IMR-90 (cell line): ENCODE measurements around the gene SELENOM. TPM values are rescaled to one million over a fixed set of nuclear protein-coding genes. Genes with fewer than 3 reads are reported as not detected.
"Not testable (repeated sequence)": the region's sequence is repeated elsewhere in the genome, so short reads cannot be mapped to it uniquely, and the experiment has no call there.

ENCODE experiments used
- ATAC-seq: fragments of 200-7000 bp; cut with Tn5 transposase; 2 replicates; pipeline ENCODE4 v1.9.1; 2020; ENCODE audit warnings: low read depth, mild to moderate bottlenecking, moderate library complexity
- BruUV-seq: library from RNA; stranded (reverse); fragments of 400-500 nt; replicated peaks from 2 replicates; lab custom pipeline; 2021; lab: Mats Ljungman, UMichigan
- CTCF ChIA-PET: fragments of 300-600 bp; formaldehyde crosslinking; extraction: SDS; loops from one replicate; lab custom pipeline; 2021; ENCODE audit warnings: antibody characterized with exemption; lab: Yijun Ruan, JAX
- POLR2A ChIA-PET: fragments of 300-600 bp; sonication (Branson Sonifier 250); formaldehyde crosslinking; loops from one replicate; lab custom pipeline; 2022; ENCODE audit warnings: antibody characterized with exemption; ENCODE audit not compliant: unreplicated experiment; lab: Charles Lee
- DNase-seq: peaks from one replicate; pipeline ENCODE4 v3.0.0; 2013
- H2AFZ ChIP-seq: replicated peaks from 2 replicates; pipeline ENCODE3; 2013; ENCODE audit warnings: low read length, mild to moderate bottlenecking; ENCODE audit not compliant: poor library complexity
- H2AK5ac ChIP-seq: 2 replicates; pipeline ENCODE4 v1.6.1; 2013; ENCODE audit warnings: low read depth, low read length, inconsistent platforms
- H2AK9ac ChIP-seq: replicated peaks from 2 replicates; pipeline ENCODE3; 2013; ENCODE audit warnings: mild to moderate bottlenecking, low read depth, low read length, moderate library complexity; ENCODE audit not compliant: poor library complexity
- H2BK120ac ChIP-seq: 2 replicates; pipeline ENCODE4 v1.6.1; 2013; ENCODE audit warnings: low read depth, low read length, inconsistent platforms
- H2BK15ac ChIP-seq: 3 replicates; pipeline ENCODE4 v1.6.1; 2013; ENCODE audit warnings: low read depth, low read length, inconsistent platforms
- H2BK20ac ChIP-seq: 2 replicates; pipeline ENCODE4 v1.6.1; 2013; ENCODE audit warnings: low read depth, mild to moderate bottlenecking, inconsistent platforms, low read length, moderate library complexity
- H2BK5ac ChIP-seq: 2 replicates; pipeline ENCODE4 v1.6.1; 2013; ENCODE audit warnings: mild to moderate bottlenecking, low read depth, low read length, inconsistent platforms; ENCODE audit not compliant: poor library complexity, severe bottlenecking
- H3K14ac ChIP-seq: replicated peaks from 2 replicates; pipeline ENCODE4 v1.6.1; 2013; ENCODE audit warnings: low read depth, low read length, inconsistent platforms
- H3K18ac ChIP-seq: 2 replicates; pipeline ENCODE4 v1.6.1; 2013; ENCODE audit warnings: low read depth, low read length, control low read depth
- H3K23ac ChIP-seq: 2 replicates; pipeline ENCODE4 v1.6.1; 2013; ENCODE audit warnings: low read depth, low read length, inconsistent platforms
- H3K27ac ChIP-seq: 2 replicates; pipeline ENCODE4 v1.5.1; 2013; ENCODE audit warnings: mild to moderate bottlenecking, control low read depth, low read length; ENCODE audit not compliant: insufficient read depth
- H3K27me3 ChIP-seq: 2 replicates; pipeline ENCODE4 v1.6.1; 2013; ENCODE audit warnings: low read length; ENCODE audit not compliant: control insufficient read depth, insufficient read depth
- H3K36me3 ChIP-seq: 2 replicates; pipeline ENCODE4 v1.6.1; 2013; ENCODE audit warnings: low read length, mixed read lengths; ENCODE audit not compliant: control insufficient read depth, insufficient read depth
- H3K4ac ChIP-seq: 2 replicates; pipeline ENCODE4 v1.6.1; 2013; ENCODE audit warnings: low read depth, low read length, inconsistent platforms
- H3K4me1 ChIP-seq: 2 replicates; pipeline ENCODE4 v1.6.1; 2013; ENCODE audit warnings: low read length, mixed read lengths; ENCODE audit not compliant: control insufficient read depth, insufficient read depth
- H3K4me2 ChIP-seq: 2 replicates; pipeline ENCODE4 v1.6.1; 2013; ENCODE audit warnings: low read depth, mild to moderate bottlenecking, control low read depth, low read length, moderate library complexity
- H3K4me3 ChIP-seq: 2 replicates; pipeline ENCODE4 v1.5.1; 2013; ENCODE audit warnings: low read depth, mild to moderate bottlenecking, control low read depth, low read length, moderate library complexity; ENCODE audit not compliant: insufficient read depth
- H3K56ac ChIP-seq: 2 replicates; pipeline ENCODE4 v1.6.1; 2013; ENCODE audit warnings: low read length, inconsistent platforms; ENCODE audit not compliant: insufficient read depth; ENCODE audit errors: extremely low read depth
- H3K79me1 ChIP-seq, 2 experiments: 2 replicates each; pipeline ENCODE4 v1.6.1; 2013; ENCODE audit warnings: low read length in 2 of 2, inconsistent platforms in 1 of 2, low read depth in 1 of 2
- H3K9ac ChIP-seq: 2 replicates; pipeline ENCODE4 v1.6.1; 2013; ENCODE audit warnings: low read depth, low read length, control low read depth
- H3K9me1 ChIP-seq: 2 replicates; pipeline ENCODE4 v1.6.1; 2013; ENCODE audit warnings: low read length, inconsistent platforms; ENCODE audit not compliant: insufficient read depth
- H3K9me3 ChIP-seq: 2 replicates; pipeline ENCODE4 v1.6.1; 2013; ENCODE audit warnings: low read length; ENCODE audit not compliant: control insufficient read depth, insufficient read depth
- H4K20me1 ChIP-seq: 2 replicates; pipeline ENCODE4 v1.6.1; 2013; ENCODE audit warnings: low read length, inconsistent platforms; ENCODE audit not compliant: insufficient read depth
- H4K5ac ChIP-seq: 2 replicates; pipeline ENCODE4 v1.6.1; 2013; ENCODE audit warnings: mild to moderate bottlenecking, low read depth, low read length, control low read depth
- H4K8ac ChIP-seq, 2 experiments: 2 replicates each; pipeline ENCODE4 v1.6.1; 2013; ENCODE audit warnings: low read depth in 2 of 2, low read length in 2 of 2, control low read depth in 1 of 2, inconsistent platforms in 1 of 2
- H4K91ac ChIP-seq: 2 replicates; pipeline ENCODE4 v1.6.1; 2013; ENCODE audit warnings: low read depth, low read length, inconsistent platforms; ENCODE audit not compliant: insufficient read depth
- CEBPB ChIP-seq: IDR thresholded peaks from 2 replicates; pipeline ENCODE4 v1.6.1; 2012; ENCODE audit warnings: low read depth, low read length, improper control_type of control experiment
- MXI1 ChIP-seq: IDR thresholded peaks from 2 replicates; pipeline ENCODE4 v1.6.1; 2012; ENCODE audit warnings: low read depth, mild to moderate bottlenecking, low read length, moderate library complexity, borderline replicate concordance
- RFX5 ChIP-seq: IDR thresholded peaks from 2 replicates; pipeline ENCODE4 v1.8.0; 2012; ENCODE audit warnings: low read depth, mild to moderate bottlenecking, low read length, moderate library complexity
- WGBS, 2 experiments: methylation state at CpG; one replicate each; pipeline versions ENCODE4 v1.1.5 to v1.1.7; 2013; ENCODE audit warnings: missing lambda C conversion rate in 2 of 2; ENCODE audit not compliant: insufficient read length in 1 of 2; ENCODE audit errors: extremely low coverage in 2 of 2; 5-methylcytosine and 5-hydroxymethylcytosine counted together
- dilution Hi-C: fragments of 300-500 bp; cut with HindIII; formaldehyde crosslinking; loops from one replicate; pipeline ENCODE4 v1.14.3; 2018; ENCODE audit warnings: low sequenced_read_pairs; ENCODE audit not compliant: unreplicated experiment
- in situ Hi-C: fragments of 300-500 bp; cut with MboI; formaldehyde crosslinking; loops from 3 replicates; pipeline ENCODE4 v1.14.3; 2019; ENCODE audit warnings: low sequenced_read_pairs, inconsistent platforms, mixed read lengths
- intact Hi-C: fragments of 100-400 bp; cut with micrococcal nuclease; formaldehyde crosslinking; loops from 2 replicates; pipeline ENCODE4 v1.10.0; 2022
- polyA plus RNA-seq, 3 experiments: library from polyadenylated mRNA; depleted of rRNA; stranded (reverse); fragments of >200 nt; gene quantifications; 2 replicates each; pipeline ENCODE4 v1.2.3, GENCODE V29; 2012; ENCODE audit warnings: low replicate concordance in 1 of 3
- total RNA-seq: library from RNA; depleted of rRNA; stranded (reverse); fragments of >200 nt; gene quantifications from 2 replicates; pipeline ENCODE4 v1.2.3, GENCODE V29; 2012
- TF ChIP-seq, protein P1 (sequence below): fragments of 150-350 bp; IDR thresholded peaks from 2 replicates; pipeline ENCODE4 v1.6.1; 2016; ENCODE audit warnings: low read depth, mild to moderate bottlenecking, low read length, moderate library complexity, borderline replicate concordance
- TF ChIP-seq, protein P2 (sequence below): fragments of 150-350 bp; IDR thresholded peaks from 2 replicates; pipeline ENCODE4 v1.6.1; 2017; ENCODE audit warnings: mild to moderate bottlenecking, antibody characterized with exemption, low read length, low read depth

Gene SELENOM
- total and polyA plus RNA-seq, 2 of the 4 experiments (the other 2 are of a cell fraction), result 46.2 to 270 TPM

GRCh38 chr22:31062566-31063230 is 44.7 kb downstream of the SELENOM start:
- H4K8ac ChIP-seq, result no peak overlapping the region
- H2BK5ac ChIP-seq, result no peak overlapping the region
- no peak overlapping the region for H2BK15ac ChIP-seq
- no TSS peak for BruUV-seq
- no peak overlapping the region for H2AK9ac ChIP-seq
- H3K4me3 ChIP-seq, result no peak overlapping the region
- H4K5ac ChIP-seq, result no peak overlapping the region
- no peak overlapping the region for H3K18ac ChIP-seq
- no peak overlapping the region for H3K4me2 ChIP-seq
- H3K4ac ChIP-seq, result no peak overlapping the region
- ATAC-seq (no peak), DNase-seq (no peak)
- peaks cover 5% of the 10 kb centered on the region for H3K4me1 ChIP-seq
- H3K9me3 ChIP-seq, result no peaks in the 10 kb centered on the region
- intact Hi-C loops (no loop called here), in situ Hi-C loops (no loop called here), dilution Hi-C loops (no loop called here)
- no peak overlapping the region for H2AFZ ChIP-seq
- ChIA-PET POLR2A (no interaction called here), CTCF (no interaction called here)
- no peak overlapping the region for H2AK5ac ChIP-seq
- H3K79me1 ChIP-seq, result no peaks in the 10 kb centered on the region
- H3K56ac ChIP-seq, result no peak overlapping the region
- H3K9ac ChIP-seq, result no peak overlapping the region
- H3K27me3 ChIP-seq, result no peaks in the 10 kb centered on the region
- no peak overlapping the region for H2BK20ac ChIP-seq
- no CpG with 5 or more reads among the region's 2 CpGs for WGBS, 2 experiments
- H4K91ac ChIP-seq, result no peak overlapping the region
- H3K36me3 ChIP-seq, result no peaks in the 10 kb centered on the region
- no peaks in the 10 kb centered on the region for H3K9me1 ChIP-seq
- TF ChIP-seq MXI1 (no peak), RFX5 (no peak), CEBPB (no peak)
- TF ChIP-seq, protein P1, sequence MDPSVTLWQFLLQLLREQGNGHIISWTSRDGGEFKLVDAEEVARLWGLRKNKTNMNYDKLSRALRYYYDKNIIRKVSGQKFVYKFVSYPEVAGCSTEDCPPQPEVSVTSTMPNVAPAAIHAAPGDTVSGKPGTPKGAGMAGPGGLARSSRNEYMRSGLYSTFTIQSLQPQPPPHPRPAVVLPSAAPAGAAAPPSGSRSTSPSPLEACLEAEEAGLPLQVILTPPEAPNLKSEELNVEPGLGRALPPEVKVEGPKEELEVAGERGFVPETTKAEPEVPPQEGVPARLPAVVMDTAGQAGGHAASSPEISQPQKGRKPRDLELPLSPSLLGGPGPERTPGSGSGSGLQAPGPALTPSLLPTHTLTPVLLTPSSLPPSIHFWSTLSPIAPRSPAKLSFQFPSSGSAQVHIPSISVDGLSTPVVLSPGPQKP, result no peak
- TF ChIP-seq, protein P2, sequence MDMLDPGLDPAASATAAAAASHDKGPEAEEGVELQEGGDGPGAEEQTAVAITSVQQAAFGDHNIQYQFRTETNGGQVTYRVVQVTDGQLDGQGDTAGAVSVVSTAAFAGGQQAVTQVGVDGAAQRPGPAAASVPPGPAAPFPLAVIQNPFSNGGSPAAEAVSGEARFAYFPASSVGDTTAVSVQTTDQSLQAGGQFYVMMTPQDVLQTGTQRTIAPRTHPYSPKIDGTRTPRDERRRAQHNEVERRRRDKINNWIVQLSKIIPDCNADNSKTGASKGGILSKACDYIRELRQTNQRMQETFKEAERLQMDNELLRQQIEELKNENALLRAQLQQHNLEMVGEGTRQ, result no peak
- H4K20me1 ChIP-seq, result no peaks in the 10 kb centered on the region
- no peak overlapping the region for H3K23ac ChIP-seq
- no peak overlapping the region for H2BK120ac ChIP-seq
- H3K14ac ChIP-seq, result no peak overlapping the region
- H3K27ac ChIP-seq, result no peak overlapping the region

DNA sequence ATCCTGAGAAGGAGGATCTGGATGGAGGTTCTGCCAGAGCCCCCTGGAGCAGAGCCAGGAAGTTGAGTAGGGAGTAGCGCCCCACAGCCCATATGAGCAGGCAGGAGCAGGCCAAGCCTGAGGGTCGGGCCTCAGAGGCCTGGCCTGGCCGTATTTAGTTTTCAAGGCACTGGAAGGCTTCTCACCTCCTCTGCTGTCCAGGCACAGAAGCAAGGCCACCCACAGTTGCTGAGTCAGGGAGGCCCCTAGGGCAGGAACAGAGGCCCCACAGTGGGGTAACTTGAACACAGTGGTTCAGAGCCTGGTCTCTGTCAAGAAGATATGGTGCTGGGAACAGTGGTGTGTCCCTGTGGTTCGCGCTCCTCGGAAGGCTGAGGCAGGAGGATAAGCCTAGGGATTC is 47.7 kb downstream of the SELENOM start:
- in situ Hi-C loops, H3K56ac ChIP-seq, H2BK20ac ChIP-seq, H3K79me1 ChIP-seq, POLR2A ChIA-PET, H3K9me1 ChIP-seq, H3K4me3 ChIP-seq, H3K4ac ChIP-seq, H4K20me1 ChIP-seq, intact Hi-C loops, H4K91ac ChIP-seq, CTCF ChIA-PET, H2BK5ac ChIP-seq, H2BK15ac ChIP-seq, H3K23ac ChIP-seq, H3K36me3 ChIP-seq, H2BK120ac ChIP-seq, DNase-seq, H3K27ac ChIP-seq, H3K9me3 ChIP-seq, H3K14ac ChIP-seq, H2AK5ac ChIP-seq, H3K4me2 ChIP-seq, dilution Hi-C loops, H3K9ac ChIP-seq, H3K27me3 ChIP-seq, ATAC-seq, H2AK9ac ChIP-seq, BruUV-seq, H4K5ac ChIP-seq: not testable (repeated sequence)
- H3K18ac ChIP-seq, result peak overlapping the region; percentile 1; the same call in 1 of the 2 replicates
- peaks cover 15% of the 10 kb centered on the region for H3K4me1 ChIP-seq
- H4K8ac ChIP-seq, result 0 out of 4 replicates have a peak overlapping the region, but pooled peaks of 1 of the 2 experiments have one; percentile 21
- 43% methylated on average over 4 of the region's 6 CpGs; no CpG with 5 or more reads in 1 of the 2 experiments for WGBS, 2 experiments
- H2AFZ ChIP-seq, result peak overlapping the region; percentile 58
